Measurements from ENCODE around the gene NRSN1.

NRSN1 gene

GRCh38 chr6:24195836-24196597 lies 70.0 kb downstream of the NRSN1 start (continued):
- TF ChIP-seq PATZ1 (tag by site-specific recombination; IDR thresholded peaks at IDR 0.05) (no peak), ZNF433 (tag by site-specific recombination; IDR thresholded peaks at IDR 0.05; ENCODE audit: low read depth) (no peak), SP3 (tag by site-specific recombination; IDR thresholded peaks at IDR 0.05) (no peak)

Data from HEK293 (cell line).